Tibial nerve (tissue), 4 donors: Measurements from ENCODE around the gene EFCAB6. TPM values are rescaled to one million over a fixed set of nuclear protein-coding genes. Genes with fewer than 3 reads are reported as not detected.

Experiments
- DNase-seq, 2 donors: peaks; one replicate each; pipeline ENCODE4 v3.0.0-alpha.2; 2019; ENCODE audit warnings: low spot score in 2 of 2
- H3K27ac ChIP-seq, 4 donors: fragments of 200-600 bp; sonication (generic) in 3 of 4; one replicate each; pipeline ENCODE4 v1.5.1; 2017 to 2019; ENCODE audit warnings: mild to moderate bottlenecking in 1 of 4
- H3K27me3 ChIP-seq, 2 donors: fragments of 200-600 bp; sonication (generic) in 1 of 2; one replicate each; pipeline versions ENCODE4 v1.5.1 to v1.6.0; 2017 to 2019
- H3K36me3 ChIP-seq, 3 donors: fragments of 200-600 bp; sonication (generic); one replicate each; pipeline ENCODE4 v1.5.1; 2018 to 2019
- H3K4me1 ChIP-seq, 4 donors: fragments of 200-600 bp; sonication (generic) in 3 of 4; one replicate each; pipeline ENCODE4 v1.5.1; 2017 to 2019
- H3K4me3 ChIP-seq, 4 donors: fragments of 200-600 bp; sonication (generic) in 3 of 4; one replicate each; pipeline ENCODE4 v1.5.1; 2017 to 2019; ENCODE audit warnings: mild to moderate bottlenecking in 1 of 4, moderate library complexity in 1 of 4
- H3K9me3 ChIP-seq, 4 donors: fragments of 200-600 bp; sonication (generic) in 3 of 4; one replicate each; pipeline ENCODE4 v1.5.1; 2017 to 2019
- CTCF ChIP-seq, 5 experiments: fragments of 200-600 bp in 3 of 5; fragments of 450-650 bp in 2 of 5; sonication (generic) in 3 of 5; IDR thresholded peaks; one replicate each; pipeline ENCODE4 v1.5.1; 2016 to 2019; ENCODE audit warnings: antibody characterized with exemption in 5 of 5, mild to moderate bottlenecking in 3 of 5, moderate library complexity in 2 of 5
- EP300 ChIP-seq, 2 donors: sonication (generic); formaldehyde crosslinking; IDR thresholded peaks; one replicate each; pipeline ENCODE4 v1.6.1; 2017; ENCODE audit warnings: antibody characterized with exemption in 2 of 2, mild to moderate bottlenecking in 1 of 2
- POLR2A ChIP-seq, 2 donors: fragments of 450-650 bp; IDR thresholded peaks; one replicate each; pipeline ENCODE4 v1.6.1; 2017; ENCODE audit warnings: antibody characterized with exemption in 2 of 2, mild to moderate bottlenecking in 2 of 2, moderate library complexity in 2 of 2
- WGBS, 2 donors: methylation state at CpG; one replicate each; pipeline ENCODE4 v1.1.5; 2018; 5-methylcytosine and 5-hydroxymethylcytosine counted together
- total RNA-seq, 4 donors: library from RNA; depleted of rRNA; stranded (reverse); fragments of >200 nt; gene quantifications; one replicate each; pipeline ENCODE4 v1.1.0, GENCODE V29; 2016

EFCAB6 gene
- total RNA-seq, 4 donors from 2014 or later, result 3.3 to 9.2 (median 6.8) TPM

- Histone ChIP-seq H3K27ac (no peak overlapping the region), H3K27me3 (no peaks in the 10 kb centered on the region), H3K9me3 (no peaks in the 10 kb centered on the region), H3K4me1 (no peaks in the 10 kb centered on the region), H3K36me3 (no peaks in the 10 kb centered on the region), H3K4me3 (no peak overlapping the region)
- 73 to 75% methylated on average over 9 of the region's 9 CpGs for WGBS, 2 donors
- no peak for DNase-seq
- no peak for TF ChIP-seq POLR2A (IDR thresholded peaks at IDR 0.05)
- no peak for TF ChIP-seq EP300 (IDR thresholded peaks at IDR 0.05)
- TF ChIP-seq CTCF (IDR thresholded peaks at IDR 0.05), result no peak
Measured at GRCh38 chr22:43837666-43838065, 25.6 kb upstream of the EFCAB6 start.

- Histone ChIP-seq H3K9me3 (no peaks in the 10 kb centered on the region), H3K27me3 (no peaks in the 10 kb centered on the region), H3K4me1 (no peaks in the 10 kb centered on the region), H3K27ac (no peak overlapping the region), H3K4me3 (no peak overlapping the region), H3K36me3 (no peaks in the 10 kb centered on the region)
- 70 to 79% methylated on average over 11 to 13 of the region's 13 CpGs for WGBS, 2 donors
- no peak for TF ChIP-seq CTCF (IDR thresholded peaks at IDR 0.05)
- TF ChIP-seq EP300 (IDR thresholded peaks at IDR 0.05), result no peak
- no peak for TF ChIP-seq POLR2A (IDR thresholded peaks at IDR 0.05)
- no peak for DNase-seq
Measured at GRCh38 chr22:43835736-43836135, 23.6 kb upstream of the EFCAB6 start.

- TF ChIP-seq POLR2A (IDR thresholded peaks at IDR 0.05), result no peak
- no peak for TF ChIP-seq CTCF (IDR thresholded peaks at IDR 0.05)
- no peak for TF ChIP-seq EP300 (IDR thresholded peaks at IDR 0.05)
- no peaks in the 10 kb centered on the region for H3K36me3 ChIP-seq
- 61 to 73% methylated on average over 9 to 12 of the region's 12 CpGs for WGBS, 2 donors
- peaks cover 0 to 5% (median 0%) of the 10 kb centered on the region in 4 donors for H3K4me1 ChIP-seq
- no peak overlapping the region for H3K27ac ChIP-seq
- no peaks in the 10 kb centered on the region for H3K27me3 ChIP-seq
- no peak for DNase-seq
- H3K9me3 ChIP-seq, result no peaks in the 10 kb centered on the region
- H3K4me3 ChIP-seq, result no peak overlapping the region
Measured at GRCh38 chr22:43835166-43835565, 23.1 kb upstream of the EFCAB6 start.

GRCh38 chr22:43833286-43834240 lies 21.5 kb upstream of the EFCAB6 start:
- no peak for DNase-seq
- 73 to 80% methylated on average over 28 to 31 of the region's 36 CpGs for whole genome bisulfite sequencing, 2 donors
- Histone ChIP-seq H3K9me3 (no peaks in the 10 kb centered on the region), H3K4me1 (peaks cover 0 to 21% (median 7%) of the 10 kb centered on the region in 4 donors), H3K27me3 (no peaks in the 10 kb centered on the region), H3K4me3 (no peak overlapping the region), H3K27ac (no peak overlapping the region), H3K36me3 (no peaks in the 10 kb centered on the region)
- TF ChIP-seq CTCF (IDR thresholded peaks at IDR 0.05) (no peak), EP300 (IDR thresholded peaks at IDR 0.05) (no peak), POLR2A (IDR thresholded peaks at IDR 0.05) (no peak)
